ENCODE measurements around the gene SPINK2. TPM values are rescaled to one million over a fixed set of nuclear protein-coding genes. Genes with fewer than 3 reads are reported as not detected.

SPINK2 gene
- total and polyA plus RNA-seq, 2 experiments from 2014 or later: not detected

DNA sequence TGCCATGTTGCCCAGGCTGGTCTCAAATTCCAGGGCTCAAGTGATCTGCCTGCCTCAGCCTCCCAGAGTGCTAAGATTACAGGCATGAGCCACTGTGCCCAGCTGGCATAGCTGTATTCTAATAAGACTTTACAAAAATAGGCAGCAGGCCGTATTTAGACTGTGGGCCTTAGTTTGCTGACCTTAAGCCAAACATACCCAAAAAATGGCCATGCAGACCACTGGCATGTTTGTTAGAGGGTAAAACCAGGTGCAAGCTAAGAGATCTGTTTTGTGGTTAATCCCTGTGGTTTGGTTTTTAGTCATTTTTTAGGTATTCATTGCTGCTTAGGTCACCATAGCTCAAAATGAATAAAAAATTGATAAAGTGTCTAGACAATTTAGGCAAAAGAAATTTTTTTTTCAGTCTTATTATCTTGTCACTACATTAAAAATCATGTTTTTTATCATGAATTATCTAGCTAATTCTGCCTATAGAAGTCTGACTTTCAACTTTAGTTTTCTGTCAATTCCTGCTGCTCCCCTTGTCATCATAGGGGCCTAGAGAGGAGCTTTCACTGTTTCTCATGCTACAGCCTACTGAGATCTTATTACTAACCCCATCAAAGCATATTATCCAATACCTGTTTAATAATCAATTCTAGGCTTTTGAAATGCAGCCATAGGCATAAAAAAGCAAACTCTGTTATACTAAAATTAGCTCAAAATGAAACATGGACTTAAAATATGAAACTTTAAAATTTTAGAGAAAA, 7.5 kb upstream of the SPINK2 start:
- in situ Hi-C loops (cut with MboI): no loop called here

DNA sequence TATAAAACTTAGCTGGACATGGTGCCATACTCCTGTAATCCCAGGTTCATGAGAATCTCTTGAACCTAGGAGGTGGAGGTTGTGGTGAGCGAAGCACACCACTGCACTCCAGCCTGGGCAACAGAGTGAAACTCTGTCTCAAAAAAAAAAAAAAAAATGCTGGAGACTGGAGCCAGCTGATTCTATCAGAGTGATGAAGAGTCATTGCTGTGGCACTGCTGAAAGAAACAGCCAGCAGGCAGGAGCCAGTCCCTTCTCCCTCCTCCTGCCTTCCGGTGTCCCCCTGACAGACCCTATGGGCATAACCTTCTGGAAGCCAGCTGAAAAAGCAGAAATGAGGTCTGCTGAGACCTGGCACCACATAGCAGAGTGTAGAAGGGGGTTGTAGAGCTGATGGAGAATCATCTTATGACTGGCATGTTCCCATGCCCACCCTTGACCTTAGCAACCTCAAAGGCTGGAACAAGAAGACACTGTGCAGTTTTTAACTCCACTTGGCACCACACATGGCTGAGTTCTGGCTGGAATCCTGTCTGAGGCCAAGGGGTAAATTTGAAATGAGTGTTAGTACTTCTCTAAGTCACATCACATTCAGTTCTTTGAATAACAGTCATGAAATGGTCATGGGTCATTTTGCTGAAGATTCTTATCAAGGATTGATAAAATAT, 2.6 kb upstream of the SPINK2 start:
- TF ChIP-seq EZH2phosphoT487 (IDR thresholded peaks at IDR 0.05; ENCODE audit: insufficient read depth, low read depth) (no peak), EZH2 (IDR thresholded peaks at IDR 0.05; ENCODE audit: insufficient read depth, poor library complexity, severe bottlenecking) (no peak)
- Histone ChIP-seq H3K27me3 (replicated peaks; ENCODE audit: insufficient read depth) (peaks cover 38% of the 10 kb centered on the region), H3K36me3 (ENCODE audit: low read depth) (no peaks in the 10 kb centered on the region), H3K9me3 (ENCODE audit: low read depth) (no peaks in the 10 kb centered on the region), H3K4me3 (no peak overlapping the region), H3K79me2 (ENCODE audit: insufficient read depth) (no peaks in the 10 kb centered on the region), H3F3A (ENCODE audit: insufficient read depth) (no peaks in the 10 kb centered on the region), H3K9me2 (ENCODE audit: insufficient read depth) (no peaks in the 10 kb centered on the region), H4K20me1 (ENCODE audit: insufficient read depth) (no peaks in the 10 kb centered on the region), H3K27ac (no peak overlapping the region), H3K9ac (no peak overlapping the region), H3K4me2 (ENCODE audit: unreplicated experiment) (no peak overlapping the region), H2AFZ (no peak overlapping the region), H3K4me1 (ENCODE audit: insufficient read depth) (no peaks in the 10 kb centered on the region)
- DNase-seq: no peak
- in situ Hi-C loops (cut with MboI): no loop called here
- 84 to 86% methylated on average over 2 of the region's 2 CpGs for WGBS, 2 experiments (ENCODE audit: low coverage in 1 of 2, low lambda C conversion rate in 2 of 2, missing lambda C conversion rate in 2 of 2)

More for the DNA sequence above, 7.5 kb upstream of the SPINK2 start:
- Histone ChIP-seq H4K20me1 (ENCODE audit: insufficient read depth) (no peaks in the 10 kb centered on the region), H3K9me3 (ENCODE audit: low read depth) (no peaks in the 10 kb centered on the region), H2AFZ (no peak overlapping the region), H3K27ac (no peak overlapping the region), H3K9me2 (ENCODE audit: insufficient read depth) (no peaks in the 10 kb centered on the region), H3K36me3 (ENCODE audit: low read depth) (no peaks in the 10 kb centered on the region), H3K79me2 (ENCODE audit: insufficient read depth) (no peaks in the 10 kb centered on the region), H3K4me2 (ENCODE audit: unreplicated experiment) (no peak overlapping the region), H3K27me3 (replicated peaks; ENCODE audit: insufficient read depth) (0 out of 2 replicates have a peak, but pooled peaks cover 7% of the 10 kb centered on the region), H3F3A (ENCODE audit: insufficient read depth) (no peaks in the 10 kb centered on the region), H3K4me1 (ENCODE audit: insufficient read depth) (no peaks in the 10 kb centered on the region), H3K9ac (no peak overlapping the region), H3K4me3 (no peak overlapping the region)
- WGBS, 2 experiments (ENCODE audit: low coverage in 1 of 2, low lambda C conversion rate in 2 of 2, missing lambda C conversion rate in 2 of 2): 56 to 58% methylated on average over 1 of the region's 1 CpG
- TF ChIP-seq EZH2 (IDR thresholded peaks at IDR 0.05; ENCODE audit: insufficient read depth, poor library complexity, severe bottlenecking) (no peak), EZH2phosphoT487 (IDR thresholded peaks at IDR 0.05; ENCODE audit: insufficient read depth, low read depth) (no peak)
- DNase-seq: peak; percentile 4

DNA sequence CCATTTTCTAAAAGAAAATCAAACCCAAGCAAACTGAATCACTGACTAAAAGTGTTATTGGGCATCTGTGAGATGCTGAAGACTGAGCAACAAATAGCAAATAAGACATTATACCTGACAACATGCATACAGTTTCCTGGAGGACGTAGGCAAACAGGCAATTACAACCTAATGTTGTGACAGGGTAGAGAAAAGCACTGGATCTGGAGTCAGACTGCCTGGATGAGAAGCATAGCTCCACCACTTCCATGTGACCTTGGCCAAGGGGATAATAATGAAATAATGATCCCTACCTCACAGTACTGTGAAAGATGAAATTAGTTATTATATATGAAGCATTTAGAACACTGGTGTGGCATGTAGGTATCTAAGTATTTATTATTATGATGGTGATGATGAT, 2.7 kb downstream of the SPINK2 start:
- in situ Hi-C loops (cut with MboI): no loop called here
- 30 to 33% methylated on average over 1 of the region's 1 CpG for WGBS, 2 experiments (ENCODE audit: low coverage in 1 of 2, low lambda C conversion rate in 2 of 2, missing lambda C conversion rate in 2 of 2)
- no peak overlapping the region for H3K9ac ChIP-seq
- H3K79me2 ChIP-seq (ENCODE audit: insufficient read depth): no peaks in the 10 kb centered on the region
- no peak overlapping the region for H3K4me2 ChIP-seq (ENCODE audit: unreplicated experiment)
- H3K4me3 ChIP-seq: no peak overlapping the region
- H3K9me3 ChIP-seq (ENCODE audit: low read depth): no peaks in the 10 kb centered on the region
- no peaks in the 10 kb centered on the region for H4K20me1 ChIP-seq (ENCODE audit: insufficient read depth)
- no peaks in the 10 kb centered on the region for H3K4me1 ChIP-seq (ENCODE audit: insufficient read depth)
- no peaks in the 10 kb centered on the region for H3F3A ChIP-seq (ENCODE audit: insufficient read depth)
- DNase-seq: no peak
- H3K36me3 ChIP-seq (ENCODE audit: low read depth): no peaks in the 10 kb centered on the region
- TF ChIP-seq EZH2 (IDR thresholded peaks at IDR 0.05; ENCODE audit: insufficient read depth, poor library complexity, severe bottlenecking): no peak
- no peak for TF ChIP-seq EZH2phosphoT487 (IDR thresholded peaks at IDR 0.05; ENCODE audit: insufficient read depth, low read depth)
- H3K27ac ChIP-seq: no peak overlapping the region
- no peaks in the 10 kb centered on the region for H3K9me2 ChIP-seq (ENCODE audit: insufficient read depth)
- peaks cover 36% of the 10 kb centered on the region for H3K27me3 ChIP-seq (replicated peaks; ENCODE audit: insufficient read depth)
- H2AFZ ChIP-seq: no peak overlapping the region

DNA sequence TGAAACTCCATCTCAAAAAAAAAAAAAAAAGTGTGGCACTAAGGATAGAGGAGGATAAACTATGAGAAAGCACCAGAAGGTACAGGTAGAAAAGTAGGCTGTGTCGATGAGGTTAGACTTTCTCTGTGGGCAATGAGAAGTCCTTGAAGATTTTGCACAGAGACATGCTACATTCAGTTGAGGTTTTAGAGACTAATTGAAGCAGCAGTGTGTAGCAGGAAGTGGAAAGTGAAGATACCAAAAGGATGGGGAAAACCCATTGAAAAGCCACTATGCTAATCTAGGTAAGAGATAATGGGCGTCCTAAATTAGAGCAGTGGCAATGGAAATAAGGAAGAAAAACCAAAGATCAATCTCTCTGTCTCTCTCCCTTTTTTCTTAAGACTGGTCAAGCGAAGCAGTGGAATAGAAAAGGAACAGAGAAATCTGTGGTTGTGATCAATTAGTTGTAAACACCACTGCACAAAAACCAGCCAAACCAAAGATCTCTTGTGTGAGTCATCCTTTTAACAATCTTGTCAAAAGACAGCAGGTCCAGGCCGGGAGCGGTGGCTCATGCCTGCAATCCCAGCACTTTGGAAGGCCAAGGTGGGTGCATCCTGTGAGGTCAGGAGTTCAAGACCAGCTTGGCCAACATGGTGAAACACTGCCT, 3.5 kb downstream of the SPINK2 start:
- no peak overlapping the region for H3K9ac ChIP-seq
- no peak overlapping the region for H2AFZ ChIP-seq
- no peak overlapping the region for H3K4me3 ChIP-seq
- 63 to 64% methylated on average over 5 of the region's 5 CpGs for WGBS, 2 experiments (ENCODE audit: low coverage in 1 of 2, low lambda C conversion rate in 2 of 2, missing lambda C conversion rate in 2 of 2)
- in situ Hi-C loops (cut with MboI): no loop called here
- H3K79me2 ChIP-seq (ENCODE audit: insufficient read depth): no peaks in the 10 kb centered on the region
- no peak overlapping the region for H3K4me2 ChIP-seq (ENCODE audit: unreplicated experiment)
- H3K4me1 ChIP-seq (ENCODE audit: insufficient read depth): no peaks in the 10 kb centered on the region
- H3K36me3 ChIP-seq (ENCODE audit: low read depth): no peaks in the 10 kb centered on the region
- H3K9me3 ChIP-seq (ENCODE audit: low read depth): no peaks in the 10 kb centered on the region
- no peaks in the 10 kb centered on the region for H3K9me2 ChIP-seq (ENCODE audit: insufficient read depth)
- H3K27ac ChIP-seq: no peak overlapping the region
- no peaks in the 10 kb centered on the region for H3F3A ChIP-seq (ENCODE audit: insufficient read depth)
- DNase-seq: no peak
- peaks cover 33% of the 10 kb centered on the region for H3K27me3 ChIP-seq (replicated peaks; ENCODE audit: insufficient read depth)
- H4K20me1 ChIP-seq (ENCODE audit: insufficient read depth): no peaks in the 10 kb centered on the region
- TF ChIP-seq EZH2phosphoT487 (IDR thresholded peaks at IDR 0.05; ENCODE audit: insufficient read depth, low read depth) (no peak), EZH2 (IDR thresholded peaks at IDR 0.05; ENCODE audit: insufficient read depth, poor library complexity, severe bottlenecking) (no peak)

Data from GM23248 (cell line).